ENCODE measurements around the gene ACBD4.
"Not testable (repeated sequence)": the region's sequence is repeated elsewhere in the genome, so short reads cannot be mapped to it uniquely, and the experiment has no call there.

The ACBD4 gene

GRCh38 chr17:45121055-45121454, 14.4 kb upstream of the ACBD4 start:
- DNase-seq = no peak

GRCh38 chr17:45123076-45123770, 12.3 kb upstream of the ACBD4 start:
- no peak for DNase-seq

- DNase-seq = no peak
These were observed 11.3 kb upstream of the ACBD4 start for GRCh38 chr17:45123930-45124796.

- not testable (repeated sequence) for DNase-seq
These were observed 10.7 kb upstream of the ACBD4 start for GRCh38 chr17:45124797-45125122.

- DNase-seq = no peak
These were observed 10.0 kb upstream of the ACBD4 start for GRCh38 chr17:45125509-45125908.

GRCh38 chr17:45127207-45127547, 8.3 kb upstream of the ACBD4 start:
- DNase-seq = no peak

GRCh38 chr17:45127548-45128300, 7.8 kb upstream of the ACBD4 start:
- DNase-seq = no peak

- no peak for DNase-seq
These were observed 7.2 kb upstream of the ACBD4 start for GRCh38 chr17:45128331-45128730.

GRCh38 chr17:45128989-45129388, 6.5 kb upstream of the ACBD4 start:
- DNase-seq = no peak

- no peak for DNase-seq
These were observed 6.0 kb upstream of the ACBD4 start for GRCh38 chr17:45129426-45129939.

GRCh38 chr17:45129940-45130680, 5.4 kb upstream of the ACBD4 start:
- no peak for DNase-seq

- DNase-seq = no peak
These were observed 4.5 kb upstream of the ACBD4 start for GRCh38 chr17:45130681-45131615.

GRCh38 chr17:45131616-45132319, 3.7 kb upstream of the ACBD4 start:
- peak; percentile 27 for DNase-seq

GRCh38 chr17:45132320-45132571, 3.2 kb upstream of the ACBD4 start, which contains the start of gene PLCD3:
TSS of gene PLCD3 (minus strand) at chr17:45132515. CDS start at chr17:45132410, 105 bp downstream.
- DNase-seq = no peak

- DNase-seq = peak; percentile 59
These were observed 2.7 kb upstream of the ACBD4 start for GRCh38 chr17:45132572-45133463.

GRCh38 chr17:45135978-45136791, 698 bp downstream of the ACBD4 start:
- no peak for DNase-seq

GRCh38 chr17:45136846-45137560, 1.5 kb downstream of the ACBD4 start:
- no peak for DNase-seq

GRCh38 chr17:45137561-45138305, 2.2 kb downstream of the ACBD4 start:
- DNase-seq = no peak

All from NCI-H510A (cell line).